Sigmoid colon (tissue), 7 donors: ENCODE measurements around the gene ABCC8. TPM values are rescaled to one million over a fixed set of nuclear protein-coding genes. Genes with fewer than 3 reads are reported as not detected.

Source experiments
- DNase-seq: peaks from one replicate; pipeline ENCODE4 v3.0.0-alpha.2; 2019
- H3K27ac ChIP-seq, 4 donors: fragments of 200-600 bp; sonication (generic); one replicate each; pipeline ENCODE4 v1.5.1; 2016 to 2019; ENCODE audit warnings: mild to moderate bottlenecking in 1 of 4
- H3K27me3 ChIP-seq, 3 donors: fragments of 200-600 bp; sonication (generic); one replicate each; pipeline ENCODE4 v1.5.1; 2019; ENCODE audit warnings: mild to moderate bottlenecking in 1 of 3
- H3K36me3 ChIP-seq, 4 donors: fragments of 200-600 bp; sonication (generic); one replicate each; pipeline ENCODE4 v1.5.1; 2016 to 2019
- H3K4me1 ChIP-seq, 4 donors: fragments of 200-600 bp; sonication (generic); one replicate each; pipeline ENCODE4 v1.5.1; 2017 to 2019
- H3K4me3 ChIP-seq, 4 donors: fragments of 200-600 bp; sonication (generic); one replicate each; pipeline ENCODE4 v1.5.1; 2017 to 2019; ENCODE audit warnings: mild to moderate bottlenecking in 2 of 4, moderate library complexity in 1 of 4
- H3K9me3 ChIP-seq, 4 donors: fragments of 200-600 bp in 3 of 4; sonication (generic) in 3 of 4; one replicate each; pipeline versions ENCODE4 v1.5.1 to v1.6.1; 2013 to 2019
- CTCF ChIP-seq, 4 experiments: fragments of 450-650 bp in 3 of 4; fragments of 200-600 bp in 1 of 4; IDR thresholded peaks; one replicate each; pipeline ENCODE4 v1.5.1; 2016 to 2019; ENCODE audit warnings: antibody characterized with exemption in 4 of 4, mild to moderate bottlenecking in 3 of 4, moderate library complexity in 2 of 4
- EP300 ChIP-seq, 4 donors: sonication (generic); formaldehyde crosslinking; IDR thresholded peaks; one replicate each; pipeline ENCODE4 v1.6.1; 2017; ENCODE audit warnings: antibody characterized with exemption in 4 of 4
- POLR2A ChIP-seq, 2 donors: fragments of 450-650 bp; IDR thresholded peaks; one replicate each; pipeline ENCODE4 v1.6.1; 2016; ENCODE audit warnings: antibody characterized with exemption in 2 of 2, mild to moderate bottlenecking in 2 of 2, moderate library complexity in 2 of 2
- POLR2AphosphoS5 ChIP-seq, 4 donors: sonication (generic); formaldehyde crosslinking; IDR thresholded peaks; one replicate each; pipeline ENCODE4 v1.6.1; 2017; ENCODE audit warnings: antibody characterized with exemption in 4 of 4
- WGBS, 2 donors: extraction: QIAGEN DNeasy Blood & Tissue Kit; methylation state at CpG; one replicate each; pipeline ENCODE4 v1.1.7; 2013; 5-methylcytosine and 5-hydroxymethylcytosine counted together
- intact Hi-C: fragments of 100-400 bp; cut with DNase I; formaldehyde crosslinking; loops from one replicate; pipeline ENCODE4 v1.15.1; 2023
- polyA plus RNA-seq, 3 donors: library from polyadenylated mRNA; stranded (reverse); fragments of 200-250 nt; gene quantifications; one replicate each; pipeline ENCODE4 v1.2.3, GENCODE V29; 2013
- total RNA-seq, 4 donors: library from RNA; depleted of rRNA; stranded (reverse); fragments of >200 nt; gene quantifications; one replicate each; pipeline ENCODE4 v1.1.0, GENCODE V29; 2016
- donor health status: healthy with polysubstance abuse.
- donor health status: Bipolar disorder and iron deficiency.
- donor health status: healthy.

The ABCC8 gene
- total and polyA plus RNA-seq, 7 donors = 0.23 to 9.7 (median 2.6) TPM

DNA sequence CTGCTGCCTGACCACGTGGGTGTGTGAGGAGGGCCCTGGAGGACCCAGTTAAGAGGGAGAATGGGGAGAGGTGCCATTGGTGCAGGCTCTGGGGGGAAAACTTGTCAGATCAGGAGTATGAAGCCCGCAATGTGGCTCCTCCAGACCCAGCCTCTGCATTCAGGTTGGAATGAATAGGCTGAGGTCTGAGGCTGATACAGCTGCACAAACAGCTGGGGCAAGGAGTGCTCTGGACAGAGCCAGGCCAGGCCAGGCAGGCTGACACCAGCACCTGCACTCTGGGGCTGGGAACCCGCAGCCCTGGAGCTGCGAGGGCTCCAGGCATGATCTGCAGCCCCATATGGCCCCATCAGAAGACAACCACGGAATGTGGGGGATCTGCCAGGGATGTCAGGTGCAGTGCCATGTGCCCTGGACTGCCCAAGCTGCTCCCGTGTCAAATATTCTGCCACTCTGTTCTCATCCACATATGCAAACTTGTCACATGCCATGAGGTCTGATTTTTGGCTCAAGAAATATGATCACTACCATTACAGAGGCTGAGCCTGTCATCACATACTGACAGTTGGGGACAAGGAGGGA, 61.0 kb downstream of the ABCC8 start:
- WGBS, 2 donors = 73 to 85% methylated on average over 6 of the region's 6 CpGs
- DNase-seq = no peak
- TF ChIP-seq POLR2AphosphoS5 (IDR thresholded peaks at IDR 0.05) = no peak
- TF ChIP-seq EP300 (IDR thresholded peaks at IDR 0.05) = no peak
- TF ChIP-seq POLR2A (IDR thresholded peaks at IDR 0.05) = no peak
- TF ChIP-seq CTCF (IDR thresholded peaks at IDR 0.05) = no peak

GRCh38 chr11:17414992-17415391, 61.7 kb downstream of the ABCC8 start:
- Histone ChIP-seq H3K9me3 (no peaks in the 10 kb centered on the region), H3K4me1 (no peaks in the 10 kb centered on the region), H3K4me3 (no peak overlapping the region), H3K27me3 (peaks cover 0 to 6% (median 0%) of the 10 kb centered on the region in 3 donors), H3K36me3 (no peaks in the 10 kb centered on the region), H3K27ac (no peak overlapping the region)
- intact Hi-C loops = no loop called here
- TF ChIP-seq POLR2A (IDR thresholded peaks at IDR 0.05) = no peak
- DNase-seq = no peak
- WGBS, 2 donors = 85 to 95% methylated on average over 5 of the region's 5 CpGs

More for the DNA sequence above, 61.0 kb downstream of the ABCC8 start:
- peaks cover 0 to 12% (median 0%) of the 10 kb centered on the region in 3 donors for H3K27me3 ChIP-seq
- H3K36me3 ChIP-seq = no peaks in the 10 kb centered on the region
- H3K27ac ChIP-seq = no peak overlapping the region
- intact Hi-C loops = no loop called here
- H3K4me3 ChIP-seq = no peak overlapping the region
- H3K9me3 ChIP-seq = no peaks in the 10 kb centered on the region
- H3K4me1 ChIP-seq = no peaks in the 10 kb centered on the region

- WGBS, 2 donors = 52 to 60% methylated on average over 8 of the region's 8 CpGs
- DNase-seq = no peak
Measured at GRCh38 chr11:17414317-17414737, 62.3 kb downstream of the ABCC8 start.

DNA sequence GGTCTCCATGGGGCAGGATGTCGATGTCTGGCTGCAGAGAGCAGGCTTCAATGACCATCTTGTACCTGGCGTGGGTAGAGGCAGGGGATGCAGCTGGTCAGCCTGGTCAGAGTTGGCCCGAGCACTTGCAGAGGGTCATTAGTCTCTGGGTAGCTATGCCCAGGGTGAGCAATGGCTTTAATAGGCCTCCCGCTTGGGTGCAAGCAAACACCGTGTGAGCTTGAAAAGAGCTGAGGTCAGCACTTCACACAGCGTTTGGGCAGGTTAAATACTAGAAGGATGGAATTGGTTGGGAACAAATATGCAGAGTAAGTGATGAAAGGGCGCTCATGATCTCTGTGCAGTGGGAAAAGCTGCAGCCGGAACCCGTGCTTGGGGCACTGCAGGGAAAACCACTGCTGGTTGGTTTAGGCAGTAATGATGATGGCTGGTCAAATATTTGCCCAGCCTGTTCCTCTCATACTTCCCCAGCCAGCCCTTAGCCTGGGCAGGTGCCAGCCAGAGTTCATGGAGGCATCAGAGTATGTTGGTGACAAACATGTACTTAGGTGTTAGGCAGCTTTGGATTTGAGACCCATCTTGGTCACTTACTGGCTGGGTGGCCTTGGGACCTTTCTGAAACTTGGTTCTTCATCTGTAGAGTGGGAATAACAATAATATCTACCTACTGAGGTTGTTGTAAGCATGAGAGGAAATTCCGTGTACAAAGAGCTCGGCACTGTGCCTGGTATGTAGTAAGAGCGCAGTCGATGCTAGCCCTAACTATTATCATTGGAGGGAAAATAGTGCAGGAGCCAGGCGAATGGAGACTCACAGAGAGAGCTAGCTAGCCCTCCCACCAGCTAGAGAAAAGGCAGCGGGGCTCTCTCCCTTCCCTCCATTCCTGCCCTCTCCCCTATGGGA, 63.0 kb downstream of the ABCC8 start:
- WGBS, 2 donors = 34 to 71% methylated on average over 15 of the region's 15 CpGs
- TF ChIP-seq POLR2A (IDR thresholded peaks at IDR 0.05) (no peak), CTCF (IDR thresholded peaks at IDR 0.05) (no peak), EP300 (IDR thresholded peaks at IDR 0.05) (no peak), POLR2AphosphoS5 (IDR thresholded peaks at IDR 0.05) (no peak)
- H3K9me3 ChIP-seq = no peaks in the 10 kb centered on the region
- H3K27ac ChIP-seq = no peak overlapping the region
- H3K27me3 ChIP-seq = no peaks in the 10 kb centered on the region
- H3K4me1 ChIP-seq = no peaks in the 10 kb centered on the region
- DNase-seq = no peak
- no peak overlapping the region for H3K4me3 ChIP-seq
- no peaks in the 10 kb centered on the region for H3K36me3 ChIP-seq
- intact Hi-C loops = no loop called here

More at GRCh38 chr11:17414317-17414737, 62.3 kb downstream of the ABCC8 start:
- Histone ChIP-seq H3K4me3 (no peak overlapping the region), H3K36me3 (no peaks in the 10 kb centered on the region), H3K27ac (no peak overlapping the region), H3K27me3 (no peaks in the 10 kb centered on the region), H3K9me3 (no peaks in the 10 kb centered on the region), H3K4me1 (no peaks in the 10 kb centered on the region)
- intact Hi-C loops = no loop called here
- TF ChIP-seq POLR2AphosphoS5 (IDR thresholded peaks at IDR 0.05) = no peak
- TF ChIP-seq CTCF (IDR thresholded peaks at IDR 0.05) = no peak
- TF ChIP-seq POLR2A (IDR thresholded peaks at IDR 0.05) = no peak
- no peak for TF ChIP-seq EP300 (IDR thresholded peaks at IDR 0.05)

DNA sequence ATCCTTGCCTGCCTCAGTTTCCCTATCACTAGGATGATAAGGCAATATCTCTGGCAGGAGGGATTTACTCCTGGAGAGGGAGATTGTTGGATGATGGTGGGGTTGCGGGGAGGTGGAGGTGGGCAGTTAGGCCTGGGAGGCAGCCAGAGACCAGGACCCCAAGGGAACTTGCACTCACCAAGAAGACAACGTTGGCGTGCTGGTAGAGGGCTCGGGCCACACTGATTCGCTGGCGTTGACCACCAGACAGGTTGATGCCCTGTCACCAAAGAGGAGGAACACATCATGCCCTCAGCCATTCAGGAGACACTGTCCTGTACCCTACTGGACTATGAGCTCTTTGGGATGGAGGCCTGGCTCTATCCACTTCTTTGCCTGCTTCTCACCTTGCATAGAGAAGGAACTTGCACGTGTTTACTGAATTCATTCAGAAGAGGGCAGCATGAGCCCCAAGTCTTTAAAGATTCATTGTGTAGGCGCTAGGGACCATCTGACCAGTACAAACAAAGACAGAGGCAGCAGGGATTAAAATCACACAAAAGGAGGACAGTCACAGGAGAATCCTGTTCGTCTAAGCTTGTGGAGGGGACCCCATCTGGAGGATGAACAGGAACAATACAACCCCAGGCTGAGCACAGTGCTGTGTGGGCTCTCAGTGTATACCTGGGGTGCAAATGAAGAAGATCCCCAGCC, 64.0 kb downstream of the ABCC8 start:
- TF ChIP-seq EP300 (IDR thresholded peaks at IDR 0.05) = no peak
- no peak for TF ChIP-seq POLR2A (IDR thresholded peaks at IDR 0.05)
- no peak for TF ChIP-seq CTCF (IDR thresholded peaks at IDR 0.05)
- no peak for TF ChIP-seq POLR2AphosphoS5 (IDR thresholded peaks at IDR 0.05)
- intact Hi-C loops = no loop called here
- Histone ChIP-seq H3K4me1 (no peaks in the 10 kb centered on the region), H3K27ac (no peak overlapping the region), H3K36me3 (no peaks in the 10 kb centered on the region), H3K4me3 (no peak overlapping the region), H3K9me3 (no peaks in the 10 kb centered on the region), H3K27me3 (no peaks in the 10 kb centered on the region)
- no peak for DNase-seq
- WGBS, 2 donors = 80 to 81% methylated on average over 9 of the region's 9 CpGs
